Nephron (organoid): ENCODE data around the gene PTPRN2.
A peak's percentile ranks its signal among the peaks of the same experiment; 100 is the strongest.

Experiments
- H3K27ac Mint-ChIP-seq, 3 experiments: 2 replicates each; pipeline ENCODE4 v1.8.0; 2020; ENCODE audit warnings: mixed read lengths in 3 of 3, mild to moderate bottlenecking in 2 of 3, moderate library complexity in 1 of 3
- H3K27me3 Mint-ChIP-seq: 2 replicates; pipeline ENCODE4 v1.8.0; 2021; ENCODE audit warnings: low read depth, mild to moderate bottlenecking, moderate library complexity, mixed read lengths
- H3K36me3 Mint-ChIP-seq: 2 replicates; pipeline ENCODE4 v1.8.0; 2020; ENCODE audit warnings: low read depth, mixed read lengths
- H3K4me1 Mint-ChIP-seq: 2 replicates; pipeline ENCODE4 v1.8.0; 2020; ENCODE audit warnings: mixed read lengths
- H3K4me3 Mint-ChIP-seq, 3 experiments: 2 replicates each; pipeline ENCODE4 v1.8.0; 2020; ENCODE audit warnings: mild to moderate bottlenecking in 3 of 3, mixed read lengths in 3 of 3, moderate library complexity in 2 of 3
- H3K9me3 Mint-ChIP-seq: 2 replicates; pipeline ENCODE4 v1.8.0; 2020; ENCODE audit warnings: mixed read lengths
- TF ChIP-seq, protein P1 (sequence below), 3 experiments: fragments of 200-600 bp; sonication (generic); IDR thresholded peaks; one replicate each; pipeline ENCODE4 v1.5.0; 2021; ENCODE audit warnings: antibody characterized with exemption in 3 of 3; ENCODE audit not compliant: unreplicated experiment in 3 of 3

PTPRN2 gene

DNA sequence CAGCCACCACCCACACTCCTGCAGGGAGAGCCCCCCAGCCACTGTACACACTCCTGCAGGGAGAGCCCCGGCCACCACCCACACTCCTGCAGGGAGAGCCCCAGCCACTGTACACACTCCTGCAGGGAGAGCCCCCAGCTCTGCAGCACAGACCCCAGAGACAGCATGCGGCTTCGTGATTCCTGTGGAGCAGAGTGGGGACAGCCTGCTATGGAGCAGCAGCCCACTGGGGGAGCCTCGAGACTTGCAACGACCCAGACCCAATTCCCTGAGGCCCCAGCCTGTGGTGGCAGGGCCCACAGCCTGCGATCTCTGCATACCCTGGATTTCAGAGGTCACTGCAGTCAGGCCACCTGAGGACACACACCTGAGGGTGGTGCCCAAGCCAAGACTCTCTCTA, 727.7 kb downstream of the PTPRN2 start:
- TF ChIP-seq, protein P1, sequence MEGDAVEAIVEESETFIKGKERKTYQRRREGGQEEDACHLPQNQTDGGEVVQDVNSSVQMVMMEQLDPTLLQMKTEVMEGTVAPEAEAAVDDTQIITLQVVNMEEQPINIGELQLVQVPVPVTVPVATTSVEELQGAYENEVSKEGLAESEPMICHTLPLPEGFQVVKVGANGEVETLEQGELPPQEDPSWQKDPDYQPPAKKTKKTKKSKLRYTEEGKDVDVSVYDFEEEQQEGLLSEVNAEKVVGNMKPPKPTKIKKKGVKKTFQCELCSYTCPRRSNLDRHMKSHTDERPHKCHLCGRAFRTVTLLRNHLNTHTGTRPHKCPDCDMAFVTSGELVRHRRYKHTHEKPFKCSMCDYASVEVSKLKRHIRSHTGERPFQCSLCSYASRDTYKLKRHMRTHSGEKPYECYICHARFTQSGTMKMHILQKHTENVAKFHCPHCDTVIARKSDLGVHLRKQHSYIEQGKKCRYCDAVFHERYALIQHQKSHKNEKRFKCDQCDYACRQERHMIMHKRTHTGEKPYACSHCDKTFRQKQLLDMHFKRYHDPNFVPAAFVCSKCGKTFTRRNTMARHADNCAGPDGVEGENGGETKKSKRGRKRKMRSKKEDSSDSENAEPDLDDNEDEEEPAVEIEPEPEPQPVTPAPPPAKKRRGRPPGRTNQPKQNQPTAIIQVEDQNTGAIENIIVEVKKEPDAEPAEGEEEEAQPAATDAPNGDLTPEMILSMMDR (IDR thresholded peaks at IDR 0.05; ENCODE audit: unreplicated experiment in 3 of 3): no peak
- Mint-ChIP-seq H3K27me3 (peaks cover 10% of the 10 kb centered on the region), H3K4me3 (no peak overlapping the region), H3K9me3 (no peaks in the 10 kb centered on the region), H3K4me1 (peaks cover 8% of the 10 kb centered on the region), H3K36me3 (no peaks in the 10 kb centered on the region), H3K27ac (peak overlapping the region in 1 of 3 experiments; percentile 39)

DNA sequence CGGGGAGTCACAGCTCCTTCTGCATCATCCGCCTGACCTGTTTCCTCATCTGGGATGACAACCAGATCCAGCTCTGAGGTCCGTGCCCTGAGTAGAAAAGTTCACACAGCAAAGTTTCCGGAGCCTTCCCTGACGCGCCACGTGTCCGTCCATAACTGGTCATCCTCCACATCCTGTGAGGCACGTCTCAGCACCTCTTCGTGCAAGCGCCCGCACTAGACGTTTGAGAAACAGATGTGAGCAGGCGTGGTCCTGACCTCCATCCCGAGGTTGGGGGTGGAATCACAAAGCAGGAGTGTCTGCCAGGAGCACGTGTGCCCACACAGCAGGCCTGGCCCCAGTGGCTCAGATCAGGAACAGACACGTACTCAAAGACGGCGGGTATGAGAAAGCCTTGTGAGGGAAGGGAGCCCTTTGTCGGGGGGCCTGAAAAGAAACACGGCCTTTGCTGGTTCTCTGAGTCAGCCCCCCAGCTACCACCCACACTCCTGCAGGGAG, 730.0 kb downstream of the PTPRN2 start:
- Mint-ChIP-seq H3K9me3 (no peaks in the 10 kb centered on the region), H3K27me3 (peaks cover 13% of the 10 kb centered on the region), H3K36me3 (no peaks in the 10 kb centered on the region), H3K4me1 (peaks cover 8% of the 10 kb centered on the region), H3K27ac (no peak overlapping the region), H3K4me3 (no peak overlapping the region)
- TF ChIP-seq, protein P1 (IDR thresholded peaks at IDR 0.05; ENCODE audit: unreplicated experiment in 3 of 3): no peak

GRCh38 chr7:157856873-157857577, 730.6 kb downstream of the PTPRN2 start:
- H3K4me1 Mint-ChIP-seq: peaks cover 8% of the 10 kb centered on the region
- no peaks in the 10 kb centered on the region for H3K36me3 Mint-ChIP-seq
- H3K27ac Mint-ChIP-seq: no peak overlapping the region
- H3K9me3 Mint-ChIP-seq: no peaks in the 10 kb centered on the region
- H3K4me3 Mint-ChIP-seq: no peak overlapping the region
- TF ChIP-seq, protein P1 (IDR thresholded peaks at IDR 0.05; ENCODE audit: unreplicated experiment in 3 of 3): no peak
- H3K27me3 Mint-ChIP-seq: peaks cover 7% of the 10 kb centered on the region

- TF ChIP-seq, protein P1 (IDR thresholded peaks at IDR 0.05; ENCODE audit: unreplicated experiment in 3 of 3): no peak
- Mint-ChIP-seq H3K4me1 (peaks cover 18% of the 10 kb centered on the region), H3K4me3 (no peak overlapping the region), H3K27me3 (peaks cover 18% of the 10 kb centered on the region), H3K36me3 (no peaks in the 10 kb centered on the region), H3K9me3 (no peaks in the 10 kb centered on the region), H3K27ac (no peak overlapping the region)
Observed at GRCh38 chr7:157855452-157856213, 732.0 kb downstream of the PTPRN2 start.

- no peaks in the 10 kb centered on the region for H3K36me3 Mint-ChIP-seq
- peaks cover 21% of the 10 kb centered on the region for H3K27me3 Mint-ChIP-seq
- no peak overlapping the region for H3K27ac Mint-ChIP-seq
- TF ChIP-seq, protein P1 (IDR thresholded peaks at IDR 0.05; ENCODE audit: unreplicated experiment in 3 of 3): no peak
- no peaks in the 10 kb centered on the region for H3K9me3 Mint-ChIP-seq
- peaks cover 11% of the 10 kb centered on the region for H3K4me1 Mint-ChIP-seq
- H3K4me3 Mint-ChIP-seq: no peak overlapping the region
Observed at GRCh38 chr7:157855016-157855415, 732.6 kb downstream of the PTPRN2 start.
